ENCODE data around the gene DIRAS1. TPM values are rescaled to one million over a fixed set of nuclear protein-coding genes. Genes with fewer than 3 reads are reported as not detected.
A peak's percentile ranks its signal among the peaks of the same experiment; 100 is the strongest.

DIRAS1 gene
- total and polyA plus RNA-seq, 2 experiments from 2014 or later, result 2.8 to 18.6 TPM

GRCh38 chr19:2719232-2719735, 1.9 kb downstream of the DIRAS1 start:
- Histone ChIP-seq H3K4me3 (peak overlapping the region; percentile 76; the same call in 1 of the 2 replicates), H3K9me2 (ENCODE audit: insufficient read depth) (no peaks in the 10 kb centered on the region), H3K79me2 (replicated peaks; ENCODE audit: insufficient read depth) (no peaks in the 10 kb centered on the region), H3F3A (replicated peaks; ENCODE audit: low read depth) (0 out of 2 replicates have a peak, but pooled peaks cover 5% of the 10 kb centered on the region), H4K20me1 (replicated peaks; ENCODE audit: insufficient read depth) (no peaks in the 10 kb centered on the region), H3K36me3 (ENCODE audit: insufficient read depth) (no peaks in the 10 kb centered on the region), H3K4me1 (ENCODE audit: insufficient read depth) (peaks cover 12% of the 10 kb centered on the region; the same call in 1 of the 2 replicates), H3K27ac (ENCODE audit: low read depth) (no peak overlapping the region), H2AFZ (no peak overlapping the region), H3K4me2 (peak overlapping the region; percentile 94), H3K27me3 (ENCODE audit: insufficient read depth) (0 out of 2 replicates have a peak, but pooled peaks cover 6% of the 10 kb centered on the region)
- ATAC-seq, result no peak
- TF ChIP-seq JUNB (IDR thresholded peaks at IDR 0.05; ENCODE audit: unreplicated experiment) (no peak), EZH2phosphoT487 (IDR thresholded peaks at IDR 0.05; ENCODE audit: unreplicated experiment) (no peak), EZH2 (IDR thresholded peaks at IDR 0.05; ENCODE audit: low read depth, unreplicated experiment) (no peak), NANOG (IDR thresholded peaks at IDR 0.05; ENCODE audit: borderline replicate concordance) (no peak)
- TF ChIP-seq, protein P1, sequence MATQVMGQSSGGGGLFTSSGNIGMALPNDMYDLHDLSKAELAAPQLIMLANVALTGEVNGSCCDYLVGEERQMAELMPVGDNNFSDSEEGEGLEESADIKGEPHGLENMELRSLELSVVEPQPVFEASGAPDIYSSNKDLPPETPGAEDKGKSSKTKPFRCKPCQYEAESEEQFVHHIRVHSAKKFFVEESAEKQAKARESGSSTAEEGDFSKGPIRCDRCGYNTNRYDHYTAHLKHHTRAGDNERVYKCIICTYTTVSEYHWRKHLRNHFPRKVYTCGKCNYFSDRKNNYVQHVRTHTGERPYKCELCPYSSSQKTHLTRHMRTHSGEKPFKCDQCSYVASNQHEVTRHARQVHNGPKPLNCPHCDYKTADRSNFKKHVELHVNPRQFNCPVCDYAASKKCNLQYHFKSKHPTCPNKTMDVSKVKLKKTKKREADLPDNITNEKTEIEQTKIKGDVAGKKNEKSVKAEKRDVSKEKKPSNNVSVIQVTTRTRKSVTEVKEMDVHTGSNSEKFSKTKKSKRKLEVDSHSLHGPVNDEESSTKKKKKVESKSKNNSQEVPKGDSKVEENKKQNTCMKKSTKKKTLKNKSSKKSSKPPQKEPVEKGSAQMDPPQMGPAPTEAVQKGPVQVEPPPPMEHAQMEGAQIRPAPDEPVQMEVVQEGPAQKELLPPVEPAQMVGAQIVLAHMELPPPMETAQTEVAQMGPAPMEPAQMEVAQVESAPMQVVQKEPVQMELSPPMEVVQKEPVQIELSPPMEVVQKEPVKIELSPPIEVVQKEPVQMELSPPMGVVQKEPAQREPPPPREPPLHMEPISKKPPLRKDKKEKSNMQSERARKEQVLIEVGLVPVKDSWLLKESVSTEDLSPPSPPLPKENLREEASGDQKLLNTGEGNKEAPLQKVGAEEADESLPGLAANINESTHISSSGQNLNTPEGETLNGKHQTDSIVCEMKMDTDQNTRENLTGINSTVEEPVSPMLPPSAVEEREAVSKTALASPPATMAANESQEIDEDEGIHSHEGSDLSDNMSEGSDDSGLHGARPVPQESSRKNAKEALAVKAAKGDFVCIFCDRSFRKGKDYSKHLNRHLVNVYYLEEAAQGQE (IDR thresholded peaks at IDR 0.05; ENCODE audit: unreplicated experiment), result no peak
- TF ChIP-seq, protein P2, sequence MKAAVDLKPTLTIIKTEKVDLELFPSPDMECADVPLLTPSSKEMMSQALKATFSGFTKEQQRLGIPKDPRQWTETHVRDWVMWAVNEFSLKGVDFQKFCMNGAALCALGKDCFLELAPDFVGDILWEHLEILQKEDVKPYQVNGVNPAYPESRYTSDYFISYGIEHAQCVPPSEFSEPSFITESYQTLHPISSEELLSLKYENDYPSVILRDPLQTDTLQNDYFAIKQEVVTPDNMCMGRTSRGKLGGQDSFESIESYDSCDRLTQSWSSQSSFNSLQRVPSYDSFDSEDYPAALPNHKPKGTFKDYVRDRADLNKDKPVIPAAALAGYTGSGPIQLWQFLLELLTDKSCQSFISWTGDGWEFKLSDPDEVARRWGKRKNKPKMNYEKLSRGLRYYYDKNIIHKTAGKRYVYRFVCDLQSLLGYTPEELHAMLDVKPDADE (IDR thresholded peaks at IDR 0.05), result no peak
- Mint-ChIP-seq H3K4me1 (peaks cover 12% of the 10 kb centered on the region), H3K27me3 (ENCODE audit: insufficient read depth, low read depth, poor library complexity) (peaks cover 18% of the 10 kb centered on the region), H3K9me3 (peaks cover 11% of the 10 kb centered on the region), H3K36me3 (ENCODE audit: low read depth) (peaks cover 21% of the 10 kb centered on the region), H3K27ac (no peak overlapping the region), H3K4me3 (peak overlapping the region; percentile 70)
- DNase-seq (ENCODE audit: low spot score), result peak; percentile 23

GRCh38 chr19:2717638-2718541, 3.3 kb downstream of the DIRAS1 start:
- Mint-ChIP-seq H3K9me3 (peaks cover 11% of the 10 kb centered on the region), H3K27me3 (ENCODE audit: insufficient read depth, low read depth, poor library complexity) (peaks cover 18% of the 10 kb centered on the region), H3K4me1 (peaks cover 11% of the 10 kb centered on the region), H3K27ac (no peak overlapping the region), H3K4me3 (no peak overlapping the region), H3K36me3 (ENCODE audit: low read depth) (peaks cover 20% of the 10 kb centered on the region)
- no peak for DNase-seq (ENCODE audit: low spot score)
- Histone ChIP-seq H3K36me3 (ENCODE audit: insufficient read depth) (no peaks in the 10 kb centered on the region), H3F3A (replicated peaks; ENCODE audit: low read depth) (0 out of 2 replicates have a peak, but pooled peaks cover 5% of the 10 kb centered on the region), H3K27ac (ENCODE audit: low read depth) (no peak overlapping the region), H3K9me2 (ENCODE audit: insufficient read depth) (no peaks in the 10 kb centered on the region), H4K20me1 (replicated peaks; ENCODE audit: insufficient read depth) (no peaks in the 10 kb centered on the region), H2AFZ (no peak overlapping the region), H3K4me2 (no peak overlapping the region), H3K4me1 (ENCODE audit: insufficient read depth) (peaks cover 12% of the 10 kb centered on the region; the same call in 1 of the 2 replicates), H3K79me2 (replicated peaks; ENCODE audit: insufficient read depth) (no peaks in the 10 kb centered on the region), H3K27me3 (ENCODE audit: insufficient read depth) (0 out of 2 replicates have a peak, but pooled peaks cover 6% of the 10 kb centered on the region), H3K4me3 (no peak overlapping the region)
- no peak for ATAC-seq
- TF ChIP-seq EZH2phosphoT487 (IDR thresholded peaks at IDR 0.05; ENCODE audit: unreplicated experiment), result no peak
- TF ChIP-seq, protein P2 (IDR thresholded peaks at IDR 0.05), result no peak
- TF ChIP-seq, protein P3, sequence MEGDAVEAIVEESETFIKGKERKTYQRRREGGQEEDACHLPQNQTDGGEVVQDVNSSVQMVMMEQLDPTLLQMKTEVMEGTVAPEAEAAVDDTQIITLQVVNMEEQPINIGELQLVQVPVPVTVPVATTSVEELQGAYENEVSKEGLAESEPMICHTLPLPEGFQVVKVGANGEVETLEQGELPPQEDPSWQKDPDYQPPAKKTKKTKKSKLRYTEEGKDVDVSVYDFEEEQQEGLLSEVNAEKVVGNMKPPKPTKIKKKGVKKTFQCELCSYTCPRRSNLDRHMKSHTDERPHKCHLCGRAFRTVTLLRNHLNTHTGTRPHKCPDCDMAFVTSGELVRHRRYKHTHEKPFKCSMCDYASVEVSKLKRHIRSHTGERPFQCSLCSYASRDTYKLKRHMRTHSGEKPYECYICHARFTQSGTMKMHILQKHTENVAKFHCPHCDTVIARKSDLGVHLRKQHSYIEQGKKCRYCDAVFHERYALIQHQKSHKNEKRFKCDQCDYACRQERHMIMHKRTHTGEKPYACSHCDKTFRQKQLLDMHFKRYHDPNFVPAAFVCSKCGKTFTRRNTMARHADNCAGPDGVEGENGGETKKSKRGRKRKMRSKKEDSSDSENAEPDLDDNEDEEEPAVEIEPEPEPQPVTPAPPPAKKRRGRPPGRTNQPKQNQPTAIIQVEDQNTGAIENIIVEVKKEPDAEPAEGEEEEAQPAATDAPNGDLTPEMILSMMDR (conservative IDR thresholded peaks at IDR 0.05; ENCODE audit: low read depth in 2 of 2), result no peak
- no peak for TF ChIP-seq POLR2AphosphoS5 (IDR thresholded peaks at IDR 0.05; ENCODE audit: low read depth)
- TF ChIP-seq CREB1 (CRISPR knock-in tag; IDR thresholded peaks at IDR 0.05; ENCODE audit: low read depth), result no peak
- TF ChIP-seq ZNF114 (CRISPR knock-in tag; IDR thresholded peaks at IDR 0.05), result no peak

Data from GM23338 (cell line).